Prostate gland (tissue), 2 donors: ENCODE results near the gene CACNG5.

Experiments
- CTCF ChIP-seq, 4 experiments: fragments of 200-600 bp in 2 of 4; fragments of 450-650 bp in 2 of 4; sonication (generic) in 2 of 4; IDR thresholded peaks; 1 replicate in 3 of 4; 2 replicates in 1 of 4; pipeline ENCODE4 v1.5.1; 2016 to 2019; ENCODE audit warnings: antibody characterized with exemption in 4 of 4, mild to moderate bottlenecking in 2 of 4, moderate library complexity in 2 of 4
- POLR2A ChIP-seq: fragments of 450-650 bp; IDR thresholded peaks from one replicate; pipeline ENCODE4 v1.6.1; 2016; ENCODE audit warnings: antibody characterized with exemption, mild to moderate bottlenecking
- POLR2AphosphoS5 ChIP-seq: sonication (generic); formaldehyde crosslinking; IDR thresholded peaks from one replicate; pipeline ENCODE4 v1.6.1; 2017; ENCODE audit warnings: antibody characterized with exemption

GRCh38 chr17:66893382-66893781, 58.5 kb downstream of the CACNG5 start:
- TF ChIP-seq POLR2A, result no peak
- no peak for TF ChIP-seq CTCF (IDR thresholded peaks at IDR 0.05)
- no peak for TF ChIP-seq POLR2AphosphoS5
